ENCODE data around the gene DGKK.

Gene DGKK

DNA sequence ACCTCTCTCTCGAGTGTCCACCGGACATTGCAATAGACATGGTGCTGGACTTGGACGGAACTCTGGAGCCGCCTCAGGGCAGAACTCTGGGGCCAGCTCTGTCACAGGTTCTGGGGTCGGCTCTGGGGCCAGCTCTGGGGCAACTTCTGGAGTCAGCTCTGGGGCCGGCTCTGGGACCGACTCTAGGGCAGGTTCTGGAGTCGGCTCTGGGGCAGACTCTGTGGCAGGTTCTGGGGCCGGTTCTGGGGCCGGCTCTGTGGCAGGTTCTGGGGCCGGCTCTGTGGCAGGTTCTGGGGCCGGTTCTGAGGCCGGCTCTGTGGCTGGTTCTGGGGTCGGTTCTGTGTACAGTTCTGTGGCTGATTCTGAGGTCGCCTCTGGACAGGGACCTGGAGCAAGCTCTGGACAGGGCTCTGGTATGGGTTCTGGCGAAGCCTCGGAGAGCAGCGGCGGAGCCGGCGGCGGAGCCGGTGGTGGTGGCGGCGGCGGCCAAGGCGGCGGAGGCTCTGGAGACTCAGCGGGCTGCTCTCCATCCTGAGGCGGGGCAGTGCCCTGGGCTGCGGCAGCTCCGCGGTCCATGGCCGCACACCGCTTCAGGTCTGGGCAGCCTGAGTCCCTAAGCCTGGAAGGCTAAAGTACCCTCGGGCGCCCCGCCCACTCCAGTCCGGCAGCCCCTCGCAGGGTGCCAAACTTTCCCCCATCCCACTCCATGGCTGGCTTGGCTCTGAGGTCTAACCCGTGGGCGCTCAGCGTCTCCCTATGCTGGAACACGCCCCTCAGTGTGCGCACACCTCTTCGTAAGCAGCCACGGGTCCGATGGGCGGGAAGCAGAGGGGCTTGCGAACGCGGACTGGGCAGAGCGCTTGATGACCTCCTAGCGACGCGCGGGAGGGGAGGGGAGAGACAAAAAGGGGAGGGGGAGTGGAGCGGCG lies at the start of gene DGKK:
Gene DGKK (minus strand): TSS at position 723 of the 929 bp plus-strand sequence. CDS start 147 bp downstream, at position 576.
- DNase-seq, result no peak

GRCh38 chrX:50514811-50515210 lies 44.2 kb upstream of the DGKK start:
- DNase-seq, result no peak

DNA sequence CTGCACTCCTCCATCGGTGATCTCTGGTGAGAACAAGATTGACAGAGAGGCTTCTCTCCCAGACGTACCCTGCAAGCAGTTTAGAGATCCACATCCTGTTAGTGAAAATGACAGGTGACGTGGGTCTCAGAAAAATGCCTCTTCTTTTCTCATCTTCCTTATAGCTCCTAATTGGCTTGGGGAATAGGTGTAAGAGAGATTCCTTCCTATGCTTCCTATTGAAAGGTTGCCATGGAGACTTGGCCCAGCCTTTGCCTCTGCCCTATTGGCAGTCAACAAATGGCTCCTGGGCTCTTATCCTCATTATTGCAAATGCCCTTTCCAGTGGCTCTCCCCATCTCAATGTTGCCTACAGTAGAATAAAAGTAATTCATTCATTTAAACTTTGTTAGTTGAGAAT lies 26.5 kb upstream of the DGKK start:
- DNase-seq, result no peak

DNA sequence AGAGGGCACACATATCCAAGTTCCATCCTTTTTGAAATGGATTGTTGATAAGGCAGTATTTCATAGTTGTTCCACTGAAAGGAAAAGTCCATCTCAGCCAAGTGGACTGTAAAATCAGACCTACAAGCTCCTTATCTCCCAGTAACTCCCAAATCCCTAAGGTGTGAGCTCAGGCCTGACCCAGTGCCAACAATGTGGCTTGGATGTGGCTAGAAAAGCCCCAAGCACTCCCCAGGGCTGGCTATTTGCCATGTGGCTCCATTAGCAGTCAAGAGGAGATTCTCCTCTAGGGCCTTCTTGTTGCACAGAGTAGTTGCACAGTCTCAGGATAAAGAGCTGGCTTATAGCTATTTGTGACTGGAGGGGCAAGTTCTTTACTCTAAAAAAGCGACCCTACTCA lies 25.0 kb upstream of the DGKK start:
- DNase-seq, result no peak

DNA sequence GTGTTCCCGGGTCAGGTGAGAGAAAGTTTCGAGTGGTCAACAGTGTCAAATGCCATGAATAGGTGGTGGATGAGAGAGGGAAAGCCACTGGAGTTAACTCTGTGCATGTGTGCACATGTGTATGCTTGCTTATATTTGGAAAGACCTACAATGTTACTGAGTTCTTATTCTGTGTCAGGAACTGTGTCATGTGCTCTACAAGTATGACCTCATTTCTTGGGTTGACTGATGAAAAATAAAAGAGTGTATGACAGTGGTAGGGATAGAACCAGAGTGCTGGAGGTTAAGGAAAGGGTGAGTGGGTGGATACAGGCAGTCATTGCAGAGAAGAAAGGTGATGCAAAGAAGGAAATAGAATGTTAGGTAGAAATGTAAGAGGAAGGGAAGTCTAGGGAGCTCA lies 22.1 kb upstream of the DGKK start:
- no peak for DNase-seq

- DNase-seq, result no peak
Measured at GRCh38 chrX:50484662-50485061, 14.0 kb upstream of the DGKK start.

DNA sequence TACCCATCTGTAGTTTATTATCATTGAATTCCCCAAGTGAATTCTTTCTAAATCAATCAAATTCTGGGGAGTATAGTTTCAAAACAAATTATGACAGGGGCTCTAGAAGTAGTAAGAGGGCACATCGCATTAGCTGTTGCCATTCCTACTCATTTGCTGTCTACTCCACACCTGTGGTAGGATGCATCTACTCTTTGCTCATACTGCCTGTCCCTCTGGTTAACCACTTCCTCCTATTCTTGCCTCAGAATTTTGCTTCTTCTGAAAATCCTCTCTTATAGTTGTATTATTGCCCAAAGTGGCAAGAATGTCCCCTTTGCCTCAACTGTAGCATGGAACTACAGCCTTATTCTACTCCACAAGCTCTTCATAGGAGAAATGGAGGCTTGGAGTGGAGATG lies 12.7 kb upstream of the DGKK start:
- no peak for DNase-seq

DNA sequence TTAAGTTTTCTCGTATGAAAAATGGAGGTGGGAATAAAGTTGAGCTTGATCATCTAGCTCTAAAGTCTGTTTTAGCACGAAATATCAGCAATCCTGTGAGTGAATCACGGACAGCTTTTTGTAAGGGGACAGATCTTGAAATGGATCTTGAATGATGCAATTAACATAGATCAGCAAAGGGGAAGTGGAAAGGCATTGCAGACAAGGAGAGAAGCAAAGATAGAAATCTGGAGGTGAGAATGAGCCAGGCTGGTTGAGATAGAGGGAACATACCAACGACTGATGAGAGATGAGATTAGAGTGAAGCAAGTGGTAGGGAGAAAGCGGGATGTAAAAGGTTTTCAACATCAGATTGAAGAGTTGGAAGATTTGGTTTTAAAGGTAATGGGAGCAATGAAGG lies 4.6 kb upstream of the DGKK start:
- DNase-seq, result no peak

DNA sequence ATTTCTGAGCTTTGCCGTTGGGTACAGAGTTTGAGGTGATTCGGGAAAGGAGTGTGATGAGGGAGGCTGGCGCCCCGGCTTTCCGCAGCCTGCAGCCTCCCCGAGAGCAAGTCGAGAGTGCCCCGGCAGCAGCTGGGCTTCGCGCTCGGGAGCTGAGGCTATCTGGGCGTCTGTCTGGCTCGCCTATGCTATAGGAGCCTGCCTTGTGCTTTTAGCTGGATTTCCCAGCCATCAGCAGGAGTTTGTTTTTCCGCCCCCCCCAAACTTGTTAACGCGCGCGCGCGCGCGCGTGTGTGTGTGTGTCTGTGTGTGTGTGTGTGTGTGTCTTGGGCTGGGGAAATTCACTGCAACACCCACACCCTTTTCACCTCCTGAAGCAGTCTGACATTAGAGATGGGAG lies 765 bp upstream of the DGKK start:
- no peak for DNase-seq

- no peak for DNase-seq
Measured at GRCh38 chrX:50469206-50469605, 1.4 kb downstream of the DGKK start.

DNA sequence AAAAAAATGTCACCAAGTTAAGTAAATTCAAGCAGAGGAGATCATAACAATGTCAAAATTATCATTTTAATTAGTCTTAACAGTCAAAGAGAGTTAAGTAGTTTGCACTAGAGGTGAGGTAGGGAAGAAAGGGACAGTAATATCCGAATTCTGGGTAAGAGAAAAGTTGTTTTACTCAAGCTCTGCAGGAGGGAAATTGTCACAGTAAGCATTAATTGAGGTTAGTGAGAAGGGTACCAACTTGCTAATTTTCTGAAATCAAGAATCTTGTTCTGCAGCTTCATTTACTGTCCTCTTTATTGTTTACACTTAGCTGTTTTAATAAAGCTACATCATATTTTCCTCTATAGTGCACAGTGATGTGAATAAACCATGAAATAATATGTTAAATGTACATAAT lies 11.0 kb downstream of the DGKK start:
- DNase-seq, result no peak

DNA sequence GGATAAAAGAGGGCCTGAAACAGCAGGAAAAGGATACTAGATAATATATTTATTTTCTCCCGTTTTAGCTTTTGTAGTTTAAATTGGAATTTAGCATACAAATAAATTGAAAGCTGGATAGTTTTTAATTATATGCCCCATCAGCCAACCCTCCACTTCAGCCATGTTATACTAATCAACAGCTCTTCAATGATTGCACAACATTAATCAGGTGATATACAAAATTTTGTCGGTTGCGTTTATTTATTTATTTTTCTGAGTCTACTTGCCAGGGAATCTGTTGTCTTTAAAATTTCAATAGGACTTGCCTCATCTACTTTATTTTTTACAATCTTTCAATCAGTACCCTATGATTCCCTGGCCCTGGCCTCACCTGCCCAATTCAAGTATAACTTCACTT lies 12.1 kb downstream of the DGKK start:
- no peak for DNase-seq

DNA sequence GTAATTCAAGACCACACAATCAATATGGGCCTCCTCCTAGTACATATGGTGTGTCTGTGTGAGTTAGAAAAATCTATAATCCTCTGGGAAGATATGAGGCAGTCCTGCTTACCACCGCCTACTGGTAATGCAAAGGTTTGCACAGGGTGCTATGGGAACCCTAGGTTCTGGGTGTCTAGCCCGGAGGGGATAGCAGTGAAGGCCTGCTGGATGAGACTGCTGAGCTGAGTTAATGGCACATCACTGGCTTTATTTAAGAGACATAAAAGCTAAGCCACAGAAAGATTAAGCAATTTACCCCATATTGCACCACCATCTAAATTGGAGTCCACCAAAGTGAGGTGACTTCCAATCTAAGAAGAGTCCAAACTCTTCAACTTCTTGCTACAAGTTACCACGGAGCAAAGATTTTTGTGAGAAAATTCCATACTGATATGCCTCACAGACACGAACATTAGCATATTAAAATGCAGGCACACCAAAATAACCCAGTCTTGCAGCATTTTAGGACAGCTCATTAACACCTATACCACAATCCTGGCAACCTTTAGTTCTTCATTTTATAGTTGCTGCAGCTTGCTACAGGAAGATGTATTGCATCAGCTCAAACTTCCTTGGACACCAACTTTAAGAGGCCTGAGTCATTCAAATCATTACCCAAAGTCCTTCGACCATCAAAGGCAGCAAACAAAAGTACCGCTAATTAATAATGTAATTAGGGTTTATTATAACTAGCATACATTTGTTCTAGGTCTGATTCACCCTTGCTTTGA lies 13.7 kb downstream of the DGKK start:
- DNase-seq, result no peak

- DNase-seq, result no peak
Measured at GRCh38 chrX:50452782-50453181, 17.8 kb downstream of the DGKK start.

- no peak for DNase-seq
Measured at GRCh38 chrX:50450324-50450723, 20.3 kb downstream of the DGKK start.

- DNase-seq, result no peak
Measured at GRCh38 chrX:50448565-50448964, 22.1 kb downstream of the DGKK start.

- no peak for DNase-seq
Measured at GRCh38 chrX:50447535-50447934, 23.1 kb downstream of the DGKK start.

DNA sequence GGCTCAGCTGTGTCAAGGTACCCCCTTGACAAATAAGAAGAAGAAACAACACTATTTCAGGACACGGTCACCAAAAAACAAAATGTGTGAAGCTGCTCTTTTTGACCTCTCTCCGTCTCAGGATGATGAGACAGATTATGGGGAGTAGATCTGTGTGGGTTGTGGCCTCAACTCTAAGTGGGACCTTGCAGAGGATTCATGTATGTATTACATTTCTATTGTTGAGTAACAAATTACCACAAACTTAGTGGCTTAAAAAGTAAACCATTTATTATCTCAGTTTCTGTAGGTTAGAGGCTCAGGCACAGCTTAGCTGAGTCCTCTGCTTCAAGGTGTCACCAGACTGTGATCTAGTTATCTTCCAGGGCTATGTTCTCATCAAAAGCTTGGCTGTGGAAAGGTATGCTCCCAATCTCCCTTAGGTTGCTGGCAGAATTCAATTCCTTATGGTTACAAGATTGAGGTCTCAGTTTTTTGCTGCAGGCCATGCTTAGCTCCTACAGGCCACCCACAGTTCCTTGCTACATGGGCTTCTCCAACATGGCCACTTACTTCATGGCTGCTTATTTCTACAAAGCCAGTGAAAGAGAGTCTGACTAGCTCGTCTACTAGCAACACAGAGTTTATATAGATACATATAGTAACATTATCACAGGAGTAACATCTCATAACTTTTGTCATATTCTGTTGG lies 28.1 kb downstream of the DGKK start:
- no peak for DNase-seq

DNA sequence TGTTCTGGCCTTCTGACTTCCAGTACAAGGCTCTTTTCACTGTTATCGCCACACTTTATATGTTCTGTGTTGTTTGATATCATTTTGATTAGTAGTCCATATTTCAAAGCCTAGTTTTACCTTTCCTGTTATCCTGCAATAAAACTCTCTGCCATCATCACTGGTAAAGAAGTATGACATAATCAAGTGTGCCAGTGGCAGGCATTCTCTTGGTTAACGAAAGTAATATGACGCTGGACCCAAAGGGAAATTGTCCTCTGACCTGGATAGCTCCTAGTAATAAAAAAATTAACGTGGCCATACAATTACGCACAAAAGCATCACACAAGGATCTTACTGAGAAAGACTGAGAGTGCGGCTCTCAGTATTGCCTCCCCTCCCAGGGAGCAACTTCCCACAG lies 33.8 kb downstream of the DGKK start:
- no peak for DNase-seq

DNA sequence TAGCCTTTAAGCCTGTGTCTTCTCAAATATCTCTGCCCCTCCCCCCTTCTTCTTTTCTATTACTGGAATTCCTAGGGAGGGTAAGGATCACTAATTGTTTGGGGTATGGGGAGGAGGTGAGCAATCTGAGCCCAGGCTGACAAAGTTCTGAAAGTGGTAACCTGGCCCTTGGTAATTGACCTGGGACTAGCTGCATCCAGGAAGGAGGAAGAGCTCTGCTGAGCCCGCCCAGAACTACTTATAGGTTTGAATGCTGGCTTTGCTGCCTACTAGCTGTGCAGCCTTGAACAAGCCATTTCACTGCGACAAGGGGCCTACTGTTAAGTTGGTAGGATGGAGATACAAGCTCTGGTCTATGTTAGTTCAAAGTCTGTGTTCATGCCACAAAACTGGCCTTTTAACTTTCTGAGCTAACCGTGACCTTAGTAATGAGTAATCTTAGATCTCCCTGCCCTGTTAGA lies 37.8 kb downstream of the DGKK start:
- DNase-seq, result no peak

- DNase-seq, result no peak
Measured at GRCh38 chrX:50431623-50432022, 39.0 kb downstream of the DGKK start.

DNA sequence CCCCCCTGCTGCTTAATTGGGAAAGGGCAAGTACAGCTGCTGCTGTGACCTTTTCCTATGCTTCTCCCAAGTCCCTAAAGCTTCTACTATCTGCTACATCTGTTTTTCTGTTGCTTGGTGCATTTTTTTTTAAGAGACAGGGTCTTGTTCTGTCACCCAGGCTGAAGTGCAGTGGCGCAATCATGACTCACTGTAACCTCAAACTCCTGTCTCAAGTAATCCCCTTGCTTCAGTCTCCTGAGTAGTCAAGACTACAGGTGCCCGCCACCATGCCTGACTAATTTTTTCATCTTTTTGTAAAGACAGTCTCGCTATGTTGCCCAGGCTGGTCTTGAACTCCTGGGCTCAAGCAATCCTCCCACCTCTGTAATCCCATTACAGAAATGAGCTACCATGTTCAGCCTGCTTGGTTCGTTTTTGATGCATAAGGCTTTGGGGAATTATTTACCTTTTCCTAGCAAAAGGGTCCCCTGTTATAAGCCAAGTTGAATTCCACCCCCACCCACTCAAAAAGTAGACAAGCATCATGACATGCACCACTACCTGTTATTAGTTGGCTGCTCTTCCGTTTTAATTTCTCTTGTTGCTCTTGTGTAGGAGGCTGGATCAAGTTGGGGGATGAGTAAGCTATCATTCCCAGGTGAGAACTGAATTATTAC lies 39.6 kb downstream of the DGKK start:
- no peak for DNase-seq

DNA sequence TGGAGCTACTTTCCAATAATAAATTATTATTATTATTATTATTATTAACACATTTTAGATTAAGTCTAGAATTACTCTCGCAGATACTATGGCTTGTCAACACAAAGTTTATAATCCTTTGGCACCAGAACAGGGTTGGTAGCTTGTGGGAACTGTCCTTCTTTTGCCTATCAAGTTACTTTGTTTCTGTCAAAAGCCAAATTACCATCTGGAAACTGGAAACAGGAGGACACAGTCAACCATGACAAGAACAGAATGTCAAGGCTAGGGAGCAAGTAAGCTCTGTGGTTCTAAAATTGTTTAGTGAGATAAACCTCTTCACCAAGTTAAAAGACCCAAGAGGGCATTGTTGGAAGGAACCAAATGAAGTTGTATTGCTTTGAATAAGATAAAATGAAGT lies 42.5 kb downstream of the DGKK start:
- DNase-seq, result no peak

All from NCI-H1694 treated with DMSO at 0.1 percent for 48 hours (cell line).